ENCODE results near the gene ZBTB20. TPM values are rescaled to one million over a fixed set of nuclear protein-coding genes. Genes with fewer than 3 reads are reported as not detected.

Gene ZBTB20
- polyA plus RNA-seq, 1 donor from 2014 or later: 4.8 TPM

DNA sequence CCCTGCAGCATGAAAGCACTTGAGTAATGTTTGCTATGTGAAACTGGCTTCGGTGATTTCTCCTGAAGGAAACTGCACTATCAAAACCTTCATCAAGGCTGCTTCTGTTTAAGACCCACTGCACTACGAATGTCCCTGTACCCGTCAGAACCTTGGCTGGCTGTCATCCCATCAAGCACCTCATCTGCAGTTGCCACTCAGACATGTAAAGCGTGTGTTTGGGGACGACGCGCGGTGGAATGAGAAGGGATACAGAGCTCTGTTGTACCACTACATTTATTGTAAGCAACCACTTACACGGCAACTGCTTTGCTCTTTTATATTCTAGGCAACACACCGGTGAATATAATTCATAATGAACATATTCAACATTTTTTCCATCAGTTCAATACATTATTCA lies 705.7 kb downstream of the ZBTB20 start:
- peak overlapping the region; percentile 30 for H3K27ac ChIP-seq (ENCODE audit: low read length)
- H4K20me1 ChIP-seq (ENCODE audit: insufficient read depth): no peaks in the 10 kb centered on the region
- H3K9me3 ChIP-seq (ENCODE audit: low read length): no peaks in the 10 kb centered on the region
- no peak overlapping the region for H3K4me2 ChIP-seq (ENCODE audit: low read length)
- no peaks in the 10 kb centered on the region for H3K27me3 ChIP-seq (ENCODE audit: insufficient read depth, low read depth, low read length)
- H3K9me2 ChIP-seq (ENCODE audit: insufficient read depth, low read length): no peaks in the 10 kb centered on the region
- no peak overlapping the region for H3K9ac ChIP-seq (ENCODE audit: low read length)
- H3K4me3 ChIP-seq (ENCODE audit: low read length): peak overlapping the region; percentile 38
- no peaks in the 10 kb centered on the region for H3F3A ChIP-seq (ENCODE audit: insufficient read depth, low read length, poor library complexity, severe bottlenecking)
- no peak overlapping the region for H2AFZ ChIP-seq (ENCODE audit: low read depth, low read length)
- peaks cover 65% of the 10 kb centered on the region for H3K79me2 ChIP-seq (replicated peaks; ENCODE audit: insufficient read depth, low read length)
- peaks cover 3% of the 10 kb centered on the region for H3K36me3 ChIP-seq (ENCODE audit: insufficient read depth, low read length)
- TF ChIP-seq, protein P1, sequence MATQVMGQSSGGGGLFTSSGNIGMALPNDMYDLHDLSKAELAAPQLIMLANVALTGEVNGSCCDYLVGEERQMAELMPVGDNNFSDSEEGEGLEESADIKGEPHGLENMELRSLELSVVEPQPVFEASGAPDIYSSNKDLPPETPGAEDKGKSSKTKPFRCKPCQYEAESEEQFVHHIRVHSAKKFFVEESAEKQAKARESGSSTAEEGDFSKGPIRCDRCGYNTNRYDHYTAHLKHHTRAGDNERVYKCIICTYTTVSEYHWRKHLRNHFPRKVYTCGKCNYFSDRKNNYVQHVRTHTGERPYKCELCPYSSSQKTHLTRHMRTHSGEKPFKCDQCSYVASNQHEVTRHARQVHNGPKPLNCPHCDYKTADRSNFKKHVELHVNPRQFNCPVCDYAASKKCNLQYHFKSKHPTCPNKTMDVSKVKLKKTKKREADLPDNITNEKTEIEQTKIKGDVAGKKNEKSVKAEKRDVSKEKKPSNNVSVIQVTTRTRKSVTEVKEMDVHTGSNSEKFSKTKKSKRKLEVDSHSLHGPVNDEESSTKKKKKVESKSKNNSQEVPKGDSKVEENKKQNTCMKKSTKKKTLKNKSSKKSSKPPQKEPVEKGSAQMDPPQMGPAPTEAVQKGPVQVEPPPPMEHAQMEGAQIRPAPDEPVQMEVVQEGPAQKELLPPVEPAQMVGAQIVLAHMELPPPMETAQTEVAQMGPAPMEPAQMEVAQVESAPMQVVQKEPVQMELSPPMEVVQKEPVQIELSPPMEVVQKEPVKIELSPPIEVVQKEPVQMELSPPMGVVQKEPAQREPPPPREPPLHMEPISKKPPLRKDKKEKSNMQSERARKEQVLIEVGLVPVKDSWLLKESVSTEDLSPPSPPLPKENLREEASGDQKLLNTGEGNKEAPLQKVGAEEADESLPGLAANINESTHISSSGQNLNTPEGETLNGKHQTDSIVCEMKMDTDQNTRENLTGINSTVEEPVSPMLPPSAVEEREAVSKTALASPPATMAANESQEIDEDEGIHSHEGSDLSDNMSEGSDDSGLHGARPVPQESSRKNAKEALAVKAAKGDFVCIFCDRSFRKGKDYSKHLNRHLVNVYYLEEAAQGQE (IDR thresholded peaks at IDR 0.05; ENCODE audit: borderline replicate concordance): no peak
- TF ChIP-seq POLR2AphosphoS5 (IDR thresholded peaks at IDR 0.05) (peak; percentile 54), EP300 (conservative IDR thresholded peaks at IDR 0.05; ENCODE audit: poor library complexity, severe bottlenecking) (peak; percentile 38), TAF1 (IDR thresholded peaks at IDR 0.05; ENCODE audit: low read depth) (no peak), MXI1 (conservative IDR thresholded peaks at IDR 0.05; ENCODE audit: poor library complexity, severe bottlenecking) (no peak), EZH2 (IDR thresholded peaks at IDR 0.05; ENCODE audit: borderline replicate concordance, insufficient read depth, low read length, poor library complexity, severe bottlenecking) (no peak), SMC3 (conservative IDR thresholded peaks at IDR 0.05; ENCODE audit: poor library complexity) (no peak)
- TF ChIP-seq, protein P2, sequence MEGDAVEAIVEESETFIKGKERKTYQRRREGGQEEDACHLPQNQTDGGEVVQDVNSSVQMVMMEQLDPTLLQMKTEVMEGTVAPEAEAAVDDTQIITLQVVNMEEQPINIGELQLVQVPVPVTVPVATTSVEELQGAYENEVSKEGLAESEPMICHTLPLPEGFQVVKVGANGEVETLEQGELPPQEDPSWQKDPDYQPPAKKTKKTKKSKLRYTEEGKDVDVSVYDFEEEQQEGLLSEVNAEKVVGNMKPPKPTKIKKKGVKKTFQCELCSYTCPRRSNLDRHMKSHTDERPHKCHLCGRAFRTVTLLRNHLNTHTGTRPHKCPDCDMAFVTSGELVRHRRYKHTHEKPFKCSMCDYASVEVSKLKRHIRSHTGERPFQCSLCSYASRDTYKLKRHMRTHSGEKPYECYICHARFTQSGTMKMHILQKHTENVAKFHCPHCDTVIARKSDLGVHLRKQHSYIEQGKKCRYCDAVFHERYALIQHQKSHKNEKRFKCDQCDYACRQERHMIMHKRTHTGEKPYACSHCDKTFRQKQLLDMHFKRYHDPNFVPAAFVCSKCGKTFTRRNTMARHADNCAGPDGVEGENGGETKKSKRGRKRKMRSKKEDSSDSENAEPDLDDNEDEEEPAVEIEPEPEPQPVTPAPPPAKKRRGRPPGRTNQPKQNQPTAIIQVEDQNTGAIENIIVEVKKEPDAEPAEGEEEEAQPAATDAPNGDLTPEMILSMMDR (IDR thresholded peaks at IDR 0.05; ENCODE audit: poor library complexity, severe bottlenecking): no peak

DNA sequence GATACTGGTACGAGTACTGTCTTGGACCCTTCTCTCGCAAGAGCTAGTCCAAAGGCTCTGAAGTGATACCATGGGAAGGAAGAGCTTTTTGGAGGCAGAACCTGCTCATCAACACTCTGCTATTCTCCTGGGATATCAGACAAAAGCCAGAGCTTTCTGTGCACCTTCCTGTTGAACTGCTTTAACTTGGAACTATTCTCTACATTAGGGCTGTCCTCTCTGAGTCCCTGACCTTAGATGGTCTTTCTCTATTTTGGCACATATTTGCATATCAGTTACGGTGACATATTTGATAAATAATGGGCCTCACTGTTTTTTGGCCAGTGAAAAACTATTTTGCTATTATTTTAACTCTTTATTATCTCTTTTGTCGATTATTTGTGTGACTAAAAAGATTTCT lies 706.4 kb downstream of the ZBTB20 start:
- Histone ChIP-seq H3K27me3 (ENCODE audit: insufficient read depth, low read depth, low read length) (no peaks in the 10 kb centered on the region), H3K27ac (ENCODE audit: low read length) (no peak overlapping the region), H2AFZ (ENCODE audit: low read depth, low read length) (no peak overlapping the region), H3F3A (ENCODE audit: insufficient read depth, low read length, poor library complexity, severe bottlenecking) (no peaks in the 10 kb centered on the region), H3K4me2 (ENCODE audit: low read length) (no peak overlapping the region), H3K4me3 (ENCODE audit: low read length) (no peak overlapping the region), H3K9ac (ENCODE audit: low read length) (no peak overlapping the region), H3K79me2 (replicated peaks; ENCODE audit: insufficient read depth, low read length) (peaks cover 58% of the 10 kb centered on the region), H3K9me3 (ENCODE audit: low read length) (no peaks in the 10 kb centered on the region), H4K20me1 (ENCODE audit: insufficient read depth) (no peaks in the 10 kb centered on the region), H3K36me3 (ENCODE audit: insufficient read depth, low read length) (peaks cover 3% of the 10 kb centered on the region), H3K9me2 (ENCODE audit: insufficient read depth, low read length) (no peaks in the 10 kb centered on the region)
- TF ChIP-seq TAF1 (IDR thresholded peaks at IDR 0.05; ENCODE audit: low read depth): no peak
- no peak for TF ChIP-seq EZH2 (IDR thresholded peaks at IDR 0.05; ENCODE audit: borderline replicate concordance, insufficient read depth, low read length, poor library complexity, severe bottlenecking)
- TF ChIP-seq, protein P1 (IDR thresholded peaks at IDR 0.05; ENCODE audit: borderline replicate concordance): no peak
- no peak for TF ChIP-seq RAD21 (conservative IDR thresholded peaks at IDR 0.05)
- TF ChIP-seq EP300 (conservative IDR thresholded peaks at IDR 0.05; ENCODE audit: poor library complexity, severe bottlenecking): no peak
- TF ChIP-seq, protein P2 (IDR thresholded peaks at IDR 0.05; ENCODE audit: poor library complexity, severe bottlenecking): no peak
- TF ChIP-seq POLR2AphosphoS5 (IDR thresholded peaks at IDR 0.05): no peak
- TF ChIP-seq SMC3 (conservative IDR thresholded peaks at IDR 0.05; ENCODE audit: poor library complexity): no peak

Data from neural cell (in vitro differentiated cells).